ENCODE results near the gene SLC3A2.

GRCh38 chr11:62912268-62912667, 31.6 kb downstream of the SLC3A2 start:
- TF ChIP-seq CTCF (IDR thresholded peaks at IDR 0.05) (no peak), POLR2A (IDR thresholded peaks at IDR 0.05) (no peak)

All from uterus (tissue), 2 donors.